H9 (cell line): ENCODE data around the gene RAB3B. TPM values are rescaled to one million over a fixed set of nuclear protein-coding genes. Genes with fewer than 3 reads are reported as not detected.

Source experiments
- DNase-seq: peaks from one replicate; pipeline ENCODE4 v3.0.0-alpha.2; 2017
- H2AFZ ChIP-seq: one replicate; pipeline ENCODE4 v1.6.1; 2013; ENCODE audit warnings: mild to moderate bottlenecking, low read length, control low read depth, moderate library complexity
- H2AK5ac ChIP-seq: 2 replicates; pipeline ENCODE4 v1.6.1; 2013; ENCODE audit warnings: low read length, control low read depth, mixed read lengths; ENCODE audit not compliant: insufficient read length
- H2BK120ac ChIP-seq: one replicate; pipeline ENCODE4 v1.6.1; 2013; ENCODE audit warnings: low read depth, mild to moderate bottlenecking, low read length, control low read depth, inconsistent platforms; ENCODE audit not compliant: poor library complexity, severe bottlenecking
- H2BK12ac ChIP-seq: 2 replicates; pipeline ENCODE4 v1.6.1; 2013; ENCODE audit warnings: low read length, control low read depth, mixed read lengths, low read depth; ENCODE audit not compliant: insufficient read length
- H2BK15ac ChIP-seq: 2 replicates; pipeline ENCODE4 v1.6.1; 2013; ENCODE audit warnings: low read depth, low read length, control low read depth
- H2BK20ac ChIP-seq: one replicate; pipeline ENCODE4 v1.6.1; 2013; ENCODE audit warnings: low read depth, mild to moderate bottlenecking, low read length, control low read depth, inconsistent platforms; ENCODE audit not compliant: poor library complexity, severe bottlenecking
- H2BK5ac ChIP-seq: 2 replicates; pipeline ENCODE4 v1.6.1; 2013; ENCODE audit warnings: low read length, control low read depth, mixed read lengths; ENCODE audit not compliant: insufficient read length
- H3K14ac ChIP-seq: 2 replicates; pipeline ENCODE4 v1.6.1; 2013; ENCODE audit warnings: low read length, control low read depth; ENCODE audit not compliant: insufficient read depth
- H3K18ac ChIP-seq: 2 replicates; pipeline ENCODE4 v1.6.1; 2013; ENCODE audit warnings: low read depth, mild to moderate bottlenecking, mixed read lengths, low read length, control low read depth; ENCODE audit not compliant: insufficient read length
- H3K23ac ChIP-seq: 2 replicates; pipeline ENCODE4 v1.6.1; 2013; ENCODE audit warnings: low read length, control low read depth, mixed read lengths, low read depth; ENCODE audit not compliant: insufficient read length
- H3K23me2 ChIP-seq: 2 replicates; pipeline ENCODE4 v1.6.1; 2013; ENCODE audit warnings: low read depth, mild to moderate bottlenecking, mixed read lengths, low read length, control low read depth; ENCODE audit not compliant: insufficient read length, poor library complexity, severe bottlenecking
- H3K27ac ChIP-seq: 2 replicates; pipeline ENCODE4 v1.5.1; 2013; ENCODE audit warnings: low read length, control low read depth, mixed read lengths, low read depth; ENCODE audit not compliant: insufficient read length
- H3K27me3 ChIP-seq: 2 replicates; pipeline ENCODE4 v1.6.1; 2013; ENCODE audit warnings: low read length, control low read depth, inconsistent platforms; ENCODE audit not compliant: insufficient read depth
- H3K4ac ChIP-seq: 2 replicates; pipeline ENCODE4 v1.6.1; 2013; ENCODE audit warnings: low read depth, mild to moderate bottlenecking, control low read depth, inconsistent platforms, low read length, moderate library complexity
- H3K4me1 ChIP-seq: 2 replicates; pipeline ENCODE4 v1.6.1; 2013; ENCODE audit warnings: low read length, control low read depth, inconsistent platforms; ENCODE audit not compliant: insufficient read depth
- H3K4me2 ChIP-seq: 2 replicates; pipeline ENCODE4 v1.6.1; 2013; ENCODE audit warnings: low read length, control low read depth, mixed read lengths; ENCODE audit not compliant: insufficient read length, insufficient read depth
- H3K56ac ChIP-seq: 2 replicates; pipeline ENCODE4 v1.6.1; 2013; ENCODE audit warnings: low read depth, mild to moderate bottlenecking, mixed read lengths, low read length, control low read depth; ENCODE audit not compliant: insufficient read length
- H3K79me1 ChIP-seq: 2 replicates; pipeline ENCODE4 v1.6.1; 2013; ENCODE audit warnings: low read depth, mild to moderate bottlenecking, moderate library complexity, low read length, control low read depth, inconsistent platforms; ENCODE audit not compliant: insufficient read depth, poor library complexity, severe bottlenecking
- H3K79me2 ChIP-seq: 2 replicates; pipeline ENCODE4 v1.6.1; 2013; ENCODE audit warnings: low read length, control low read depth, inconsistent platforms; ENCODE audit not compliant: insufficient read depth
- H3K9ac ChIP-seq: 2 replicates; pipeline ENCODE4 v1.6.1; 2013; ENCODE audit warnings: low read length, control low read depth, mixed read lengths; ENCODE audit not compliant: insufficient read length; ENCODE audit errors: extremely low read depth
- H3K9me3 ChIP-seq: one replicate; pipeline ENCODE4 v1.6.1; 2013; ENCODE audit warnings: low read depth, low read length, inconsistent platforms; ENCODE audit not compliant: control insufficient read depth
- H3T11ph ChIP-seq: one replicate; pipeline ENCODE4 v1.6.1; 2013; ENCODE audit warnings: mild to moderate bottlenecking, low read length, control low read depth, inconsistent platforms
- H4K20me1 ChIP-seq: one replicate; pipeline ENCODE4 v1.6.1; 2013; ENCODE audit not compliant: control insufficient read depth, insufficient read length, insufficient read depth
- H4K5ac ChIP-seq: 2 replicates; pipeline ENCODE4 v1.6.1; 2013; ENCODE audit warnings: low read depth, mild to moderate bottlenecking, mixed read lengths, low read length, control low read depth; ENCODE audit not compliant: insufficient read length
- H4K8ac ChIP-seq: replicated peaks from 2 replicates; pipeline ENCODE4 v1.6.1; 2013; ENCODE audit warnings: low read length, control low read depth, mixed read lengths, low read depth; ENCODE audit not compliant: insufficient read length
- H4K91ac ChIP-seq: 2 replicates; pipeline ENCODE4 v1.6.1; 2013; ENCODE audit warnings: low read depth, mild to moderate bottlenecking, moderate library complexity, mixed read lengths, low read length, control low read depth; ENCODE audit not compliant: insufficient read length
- H3K27ac Mint-ChIP-seq, 3 experiments: 2 replicates in 2 of 3; 3 replicates in 1 of 3; pipeline ENCODE4 v1.8.0; 2020 to 2021; ENCODE audit warnings: mixed read lengths in 3 of 3, mild to moderate bottlenecking in 1 of 3, moderate library complexity in 1 of 3
- H3K27me3 Mint-ChIP-seq: 2 replicates; pipeline ENCODE4 v1.8.0; 2021; ENCODE audit warnings: low read depth, mild to moderate bottlenecking, moderate library complexity, mixed read lengths
- H3K36me3 Mint-ChIP-seq, 3 experiments: 2 replicates in 2 of 3; 3 replicates in 1 of 3; pipeline ENCODE4 v1.8.0; 2020 to 2021; ENCODE audit warnings: low read depth in 3 of 3, mixed read lengths in 3 of 3; ENCODE audit not compliant: insufficient read depth in 1 of 3
- H3K4me1 Mint-ChIP-seq, 2 experiments: 2 replicates each; pipeline ENCODE4 v1.8.0; 2020; ENCODE audit warnings: mixed read lengths in 2 of 2
- H3K4me3 Mint-ChIP-seq, 2 experiments: 2 replicates in 1 of 2; 3 replicates in 1 of 2; pipeline ENCODE4 v1.8.0; 2020 to 2021; ENCODE audit warnings: mild to moderate bottlenecking in 2 of 2, mixed read lengths in 2 of 2, moderate library complexity in 1 of 2
- H3K9me3 Mint-ChIP-seq, 2 experiments: 2 replicates in 1 of 2; 3 replicates in 1 of 2; pipeline ENCODE4 v1.8.0; 2020; ENCODE audit warnings: mild to moderate bottlenecking in 2 of 2, mixed read lengths in 2 of 2, moderate library complexity in 1 of 2
- CTCF ChIP-seq: fragments of 200-600 bp; sonication (generic); conservative IDR thresholded peaks from 3 replicates; pipeline ENCODE4 v1.8.0; 2021; ENCODE audit warnings: antibody characterized with exemption, mild to moderate bottlenecking
- WGBS: extraction: QIAGEN DNeasy Blood & Tissue Kit; methylation state at CpG from one replicate; pipeline ENCODE4 v1.1.7; 2013; ENCODE audit warnings: missing lambda C conversion rate, low lambda C conversion rate, mixed read lengths; ENCODE audit not compliant: insufficient read length; ENCODE audit errors: extremely low coverage; 5-methylcytosine and 5-hydroxymethylcytosine counted together
- total RNA-seq: library from RNA; stranded (reverse); gene quantifications from 2 replicates; pipeline ENCODE4 v1.2.1, GENCODE V29; 2021

The RAB3B gene
- total RNA-seq, 1 experiment from 2014 or later = 30.6 TPM

GRCh38 chr1:51966559-51966958, 23.9 kb downstream of the RAB3B start:
- no peak overlapping the region for H3T11ph ChIP-seq
- no peaks in the 10 kb centered on the region for H3K23me2 ChIP-seq
- no peaks in the 10 kb centered on the region for H3K79me2 ChIP-seq

More at GRCh38 chr1:51966559-51966958, 23.9 kb downstream of the RAB3B start:
- Histone ChIP-seq H3K14ac (no peak overlapping the region), H4K5ac (no peak overlapping the region), H2BK120ac (no peak overlapping the region), H3K18ac (no peak overlapping the region), H4K20me1 (no peaks in the 10 kb centered on the region), H3K4me2 (no peak overlapping the region), H3K79me1 (no peaks in the 10 kb centered on the region), H3K56ac (no peak overlapping the region), H2AK5ac (no peak overlapping the region), H3K4me1 (peaks cover 6% of the 10 kb centered on the region; the same call in 1 of the 2 replicates), H3K9ac (no peak overlapping the region), H4K91ac (no peak overlapping the region), H4K8ac (no peak overlapping the region), H3K23ac (no peak overlapping the region), H2BK20ac (no peak overlapping the region), H3K4ac (no peak overlapping the region), H3K27ac (no peak overlapping the region), H3K27me3 (no peaks in the 10 kb centered on the region), H2BK5ac (no peak overlapping the region), H3K9me3 (no peaks in the 10 kb centered on the region), H2AFZ (no peak overlapping the region), H2BK12ac (no peak overlapping the region), H2BK15ac (no peak overlapping the region)
- no CpG with 5 or more reads among the region's 2 CpGs for WGBS
- H3K9me3 Mint-ChIP-seq = no peaks in the 10 kb centered on the region
- no peak for DNase-seq
- peaks cover 10 to 40% (median 30%) of the 10 kb centered on the region in 3 experiments for H3K36me3 Mint-ChIP-seq
- peak overlapping the region in 2 of 3 experiments; percentile 42 to 45; a peak in 1 of 7 replicates for H3K27ac Mint-ChIP-seq
- no peaks in the 10 kb centered on the region for H3K27me3 Mint-ChIP-seq
- TF ChIP-seq CTCF = no peak
- no peaks in the 10 kb centered on the region for H3K4me1 Mint-ChIP-seq
- H3K4me3 Mint-ChIP-seq = no peak overlapping the region
